SK-N-MC (cell line): ENCODE results near the gene ZC2HC1B.
"Not testable (repeated sequence)": the region's sequence is repeated elsewhere in the genome, so short reads cannot be mapped to it uniquely, and the experiment has no call there.

Source experiments
- DNase-seq: peaks from one replicate; pipeline ENCODE4 v3.0.0-alpha.2; 2011; ENCODE audit warnings: low read depth, low spot score
- H3K27ac ChIP-seq: fragments of 200-600 bp; sonication (generic); 2 replicates; pipeline ENCODE4 v1.5.1; 2016; ENCODE audit warnings: mixed run types
- H3K36me3 ChIP-seq: fragments of 200-600 bp; sonication (generic); 2 replicates; pipeline ENCODE4 v1.6.1; 2017; ENCODE audit warnings: antibody characterized with exemption, low read length, mixed read lengths; ENCODE audit not compliant: insufficient read depth
- H3K4me3 ChIP-seq: fragments of 200-600 bp; sonication (generic); 2 replicates; pipeline ENCODE4 v1.5.1; 2016
- H3K9ac ChIP-seq: fragments of 200-600 bp; sonication (generic); 2 replicates; pipeline ENCODE4 v1.8.0; 2017; ENCODE audit warnings: mixed run types, mixed read lengths; ENCODE audit not compliant: insufficient read length
- H3K9me3 ChIP-seq: fragments of 200-600 bp; sonication (generic); 2 replicates; pipeline ENCODE4 v1.6.1; 2017; ENCODE audit warnings: low read depth, mild to moderate bottlenecking, antibody characterized with exemption, low read length, moderate library complexity, mixed read lengths
- EZH2 ChIP-seq: fragments of 200-600 bp; sonication (generic); IDR thresholded peaks from one replicate; pipeline ENCODE4 v1.6.1; 2017; ENCODE audit warnings: antibody characterized with exemption
- FOXP2 ChIP-seq: optimal IDR thresholded peaks from 2 replicates; pipeline ENCODE3; 2011; ENCODE audit warnings: mild to moderate bottlenecking, moderate library complexity; ENCODE audit not compliant: insufficient read depth; ENCODE audit errors: extremely low read length, control extremely low read depth
- POLR2AphosphoS5 ChIP-seq: IDR thresholded peaks from 2 replicates; pipeline ENCODE4 v1.6.1; 2012; ENCODE audit warnings: mild to moderate bottlenecking, low read depth, low read length, borderline replicate concordance

The ZC2HC1B gene

DNA sequence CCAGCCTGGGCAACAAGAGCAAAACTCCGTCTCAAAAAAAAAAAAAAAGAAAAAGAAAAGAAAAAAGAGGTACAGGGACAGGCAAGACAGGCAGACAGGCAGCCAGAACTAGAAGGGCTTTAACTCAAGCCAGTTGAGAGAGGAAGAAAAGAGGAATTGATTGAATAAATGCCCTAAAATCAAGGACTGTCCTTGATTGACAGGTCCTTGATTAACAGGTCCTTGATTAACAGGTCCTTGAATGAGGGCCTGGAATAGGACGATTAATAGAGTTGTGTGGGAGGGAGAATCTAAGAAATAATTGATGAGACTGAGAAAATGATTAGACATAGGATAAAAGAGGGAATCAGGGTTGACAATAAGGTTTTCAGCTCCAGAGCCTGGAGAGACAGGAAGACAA, 36.1 kb downstream of the ZC2HC1B start:
- TF ChIP-seq EZH2 (no peak), POLR2AphosphoS5 (no peak), FOXP2 (no peak)
- Histone ChIP-seq H3K27ac (no peak overlapping the region), H3K4me3 (no peak overlapping the region), H3K9me3 (no peaks in the 10 kb centered on the region), H3K9ac (no peak overlapping the region), H3K36me3 (no peaks in the 10 kb centered on the region)
- DNase-seq: no peak

- no peaks in the 10 kb centered on the region for H3K36me3 ChIP-seq
- no peak for TF ChIP-seq EZH2
- TF ChIP-seq POLR2AphosphoS5: no peak
- TF ChIP-seq FOXP2: no peak
- H3K4me3 ChIP-seq: no peak overlapping the region
- no peak overlapping the region for H3K27ac ChIP-seq
- H3K9ac ChIP-seq: no peak overlapping the region
- no peak for DNase-seq
- H3K9me3 ChIP-seq: no peaks in the 10 kb centered on the region
Observed at GRCh38 chr6:143901885-143902750, 37.8 kb downstream of the ZC2HC1B start.

DNA sequence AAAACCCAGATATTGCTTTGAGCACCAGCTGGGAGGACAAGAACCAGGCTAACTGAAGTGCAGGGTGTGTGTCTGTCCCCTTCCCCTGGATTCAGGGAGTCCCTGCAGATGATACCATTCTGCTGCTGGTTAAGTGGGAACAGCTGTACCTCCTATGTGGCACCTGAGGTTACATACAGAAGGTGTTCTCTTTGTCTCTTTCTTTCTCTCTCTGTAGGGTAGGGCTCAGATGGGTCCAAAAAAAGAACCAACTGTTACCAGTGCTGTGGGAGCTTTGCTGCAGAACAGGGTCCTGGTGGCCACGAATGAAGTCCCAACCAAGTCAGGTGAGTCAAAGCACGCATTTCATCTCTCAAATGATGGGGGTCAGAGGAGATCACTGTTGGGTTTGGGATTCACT, 38.6 kb downstream of the ZC2HC1B start:
- no peak overlapping the region for H3K9ac ChIP-seq
- no peaks in the 10 kb centered on the region for H3K9me3 ChIP-seq
- no peak for DNase-seq
- H3K4me3 ChIP-seq: no peak overlapping the region
- TF ChIP-seq EZH2: no peak
- no peak for TF ChIP-seq FOXP2
- TF ChIP-seq POLR2AphosphoS5: no peak
- no peak overlapping the region for H3K27ac ChIP-seq
- no peaks in the 10 kb centered on the region for H3K36me3 ChIP-seq

GRCh38 chr6:143911028-143911427, 46.8 kb downstream of the ZC2HC1B start:
- no peaks in the 10 kb centered on the region for H3K9me3 ChIP-seq
- no peaks in the 10 kb centered on the region for H3K36me3 ChIP-seq
- DNase-seq: no peak
- no peak overlapping the region for H3K27ac ChIP-seq
- TF ChIP-seq FOXP2 (no peak), EZH2 (no peak), POLR2AphosphoS5 (no peak)
- H3K9ac ChIP-seq: no peak overlapping the region
- no peak overlapping the region for H3K4me3 ChIP-seq

DNA sequence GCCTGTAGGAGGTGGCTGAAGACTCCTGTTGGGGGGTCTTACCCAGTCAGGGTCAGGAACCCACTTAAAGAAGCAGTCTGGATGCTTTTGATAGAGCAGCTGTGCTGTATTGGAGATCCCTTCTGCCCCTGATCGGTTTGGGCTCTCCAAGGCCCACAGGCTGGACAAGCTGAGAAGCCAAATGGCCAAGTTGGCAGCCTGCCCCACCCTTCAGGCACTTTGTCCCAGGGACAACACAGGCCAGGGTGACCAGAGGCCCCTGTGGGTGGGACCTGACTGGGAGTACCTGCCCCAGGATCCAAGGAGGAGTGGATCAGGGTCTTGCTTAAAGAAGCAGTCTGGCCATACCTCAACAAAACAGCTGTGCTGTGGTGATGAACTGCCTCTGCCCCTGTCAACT, 48.4 kb downstream of the ZC2HC1B start:
- no peaks in the 10 kb centered on the region for H3K36me3 ChIP-seq
- H3K4me3 ChIP-seq: no peak overlapping the region
- TF ChIP-seq POLR2AphosphoS5: no peak
- TF ChIP-seq FOXP2: no peak
- TF ChIP-seq EZH2: no peak
- H3K27ac ChIP-seq: no peak overlapping the region
- H3K9ac ChIP-seq: no peak overlapping the region
- DNase-seq: no peak
- no peaks in the 10 kb centered on the region for H3K9me3 ChIP-seq

GRCh38 chr6:143917026-143917425, 52.8 kb downstream of the ZC2HC1B start:
- not testable (repeated sequence) for H3K27ac ChIP-seq, H3K36me3 ChIP-seq, DNase-seq, H3K4me3 ChIP-seq, H3K9me3 ChIP-seq, H3K9ac ChIP-seq

DNA sequence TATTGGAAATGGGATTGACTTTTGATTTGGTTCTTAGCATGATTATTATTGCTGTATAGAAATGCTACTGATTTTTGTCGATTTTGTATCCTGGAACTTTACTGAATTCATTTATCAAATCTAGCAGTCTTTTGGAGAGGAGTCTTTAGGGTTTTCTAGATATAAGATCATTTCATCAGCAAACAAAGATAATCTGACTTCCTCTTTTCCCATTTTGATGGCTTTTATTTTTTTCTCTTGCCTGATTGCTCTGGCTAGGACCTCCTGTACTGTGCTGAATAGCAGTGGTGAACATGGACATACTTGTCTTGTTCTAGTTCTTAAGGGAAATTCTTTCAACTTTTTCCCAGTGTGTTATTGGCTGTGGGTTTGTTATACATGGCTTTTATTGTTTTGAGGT, 64.6 kb downstream of the ZC2HC1B start:
- no peak for DNase-seq

DNA sequence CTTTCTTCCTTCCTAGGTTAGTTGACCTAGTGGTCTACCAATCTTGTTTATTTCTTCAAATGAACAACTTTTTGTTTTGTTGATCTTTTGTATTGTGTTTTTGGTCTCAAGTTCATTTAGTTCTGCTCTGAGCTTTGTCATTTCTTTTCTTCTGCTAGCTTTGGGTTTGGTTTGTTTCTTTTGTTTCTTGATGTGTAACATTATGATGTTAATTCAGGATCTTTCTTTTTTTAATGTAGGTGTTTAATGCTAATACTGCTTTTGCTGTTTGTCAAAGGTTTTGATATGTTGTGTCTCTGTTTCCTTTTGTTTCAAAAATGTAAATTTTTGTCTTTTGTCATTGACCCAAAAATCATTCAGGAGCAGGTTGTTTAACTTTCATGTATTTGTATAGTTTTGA, 65.7 kb downstream of the ZC2HC1B start:
- Histone ChIP-seq H3K4me3 (no peak overlapping the region), H3K9ac (no peak overlapping the region), H3K36me3 (no peaks in the 10 kb centered on the region), H3K27ac (no peak overlapping the region), H3K9me3 (no peaks in the 10 kb centered on the region)
- TF ChIP-seq EZH2 (no peak), FOXP2 (no peak), POLR2AphosphoS5 (no peak)
- DNase-seq: no peak

More for the DNA sequence above, 64.6 kb downstream of the ZC2HC1B start:
- no peak overlapping the region for H3K9ac ChIP-seq
- H3K27ac ChIP-seq: no peak overlapping the region
- no peaks in the 10 kb centered on the region for H3K36me3 ChIP-seq
- TF ChIP-seq FOXP2: no peak
- H3K9me3 ChIP-seq: no peaks in the 10 kb centered on the region
- no peak overlapping the region for H3K4me3 ChIP-seq

GRCh38 chr6:143934331-143934730, 70.1 kb downstream of the ZC2HC1B start:
- H3K9ac ChIP-seq: no peak overlapping the region
- H3K9me3 ChIP-seq: no peaks in the 10 kb centered on the region
- H3K4me3 ChIP-seq: no peak overlapping the region
- no peak for DNase-seq
- no peak overlapping the region for H3K27ac ChIP-seq
- TF ChIP-seq EZH2: no peak
- TF ChIP-seq FOXP2: no peak
- no peak for TF ChIP-seq POLR2AphosphoS5
- no peaks in the 10 kb centered on the region for H3K36me3 ChIP-seq
